Karpas-422 (cell line): Measurements from ENCODE around the gene CCDC134. TPM values are rescaled to one million over a fixed set of nuclear protein-coding genes. Genes with fewer than 3 reads are reported as not detected.

Source experiments
- DNase-seq: peaks from one replicate; pipeline ENCODE4 v3.0.0-alpha.2; 2015
- H2AFZ ChIP-seq: fragments of 200-600 bp; sonication (generic); 2 replicates; pipeline ENCODE4 v1.6.1; 2014; ENCODE audit warnings: antibody characterized with exemption, low read length, mixed read lengths
- H3K27ac ChIP-seq: fragments of 200-600 bp; sonication (generic); 2 replicates; pipeline ENCODE4 v1.5.1; 2014; ENCODE audit warnings: mild to moderate bottlenecking, low read length, moderate library complexity
- H3K27me3 ChIP-seq: fragments of 200-600 bp; sonication (generic); 2 replicates; pipeline ENCODE4 v1.6.1; 2014; ENCODE audit warnings: low read length, mixed read lengths
- H3K36me3 ChIP-seq: fragments of 200-600 bp; sonication (generic); 2 replicates; pipeline ENCODE4 v1.6.1; 2014; ENCODE audit warnings: low read length, mixed read lengths; ENCODE audit not compliant: insufficient read depth
- H3K4me1 ChIP-seq: fragments of 200-600 bp; sonication (generic); 2 replicates; pipeline ENCODE4 v1.6.1; 2014; ENCODE audit warnings: mild to moderate bottlenecking, low read length, mixed read lengths
- H3K4me2 ChIP-seq: fragments of 200-600 bp; sonication (generic); 2 replicates; pipeline ENCODE4 v1.6.1; 2014; ENCODE audit warnings: low read length, low read depth, mild to moderate bottlenecking; ENCODE audit not compliant: poor library complexity, severe bottlenecking
- H3K4me3 ChIP-seq: fragments of 200-600 bp; sonication (generic); 2 replicates; pipeline ENCODE4 v1.5.1; 2014; ENCODE audit warnings: mild to moderate bottlenecking, antibody characterized with exemption, low read length, mixed read lengths
- H3K79me2 ChIP-seq: fragments of 200-600 bp; sonication (generic); 2 replicates; pipeline ENCODE4 v1.6.1; 2014; ENCODE audit warnings: mild to moderate bottlenecking, low read length, mixed read lengths
- H3K9ac ChIP-seq: fragments of 200-600 bp; sonication (generic); 2 replicates; pipeline ENCODE4 v1.6.0; 2014; ENCODE audit warnings: low read length
- H3K9me2 ChIP-seq: fragments of 200-600 bp; sonication (generic), shearing (Covaris generic); replicated peaks from 2 replicates; pipeline ENCODE4 v1.6.0; 2014; ENCODE audit warnings: mild to moderate bottlenecking, low read length, moderate library complexity; ENCODE audit not compliant: insufficient read depth
- H3K9me3 ChIP-seq: fragments of 300-700, 200-600 bp; sonication (generic); 2 replicates; pipeline ENCODE4 v1.6.1; 2014; ENCODE audit warnings: low read length, mixed read lengths
- H4K20me1 ChIP-seq: fragments of 200-600 bp; sonication (generic); 2 replicates; pipeline ENCODE4 v1.6.1; 2014; ENCODE audit warnings: mild to moderate bottlenecking, antibody characterized with exemption, low read length, low read depth; ENCODE audit not compliant: insufficient read depth
- total RNA-seq: library from RNA; depleted of rRNA; stranded (reverse); fragments of >200 nt; shearing (Covaris generic); gene quantifications from 2 replicates; pipeline ENCODE4 v1.2.3, GENCODE V29; 2014; ENCODE audit warnings: low replicate concordance

CCDC134 gene
- total RNA-seq, 1 experiment from 2014 or later: 4.4 TPM

DNA sequence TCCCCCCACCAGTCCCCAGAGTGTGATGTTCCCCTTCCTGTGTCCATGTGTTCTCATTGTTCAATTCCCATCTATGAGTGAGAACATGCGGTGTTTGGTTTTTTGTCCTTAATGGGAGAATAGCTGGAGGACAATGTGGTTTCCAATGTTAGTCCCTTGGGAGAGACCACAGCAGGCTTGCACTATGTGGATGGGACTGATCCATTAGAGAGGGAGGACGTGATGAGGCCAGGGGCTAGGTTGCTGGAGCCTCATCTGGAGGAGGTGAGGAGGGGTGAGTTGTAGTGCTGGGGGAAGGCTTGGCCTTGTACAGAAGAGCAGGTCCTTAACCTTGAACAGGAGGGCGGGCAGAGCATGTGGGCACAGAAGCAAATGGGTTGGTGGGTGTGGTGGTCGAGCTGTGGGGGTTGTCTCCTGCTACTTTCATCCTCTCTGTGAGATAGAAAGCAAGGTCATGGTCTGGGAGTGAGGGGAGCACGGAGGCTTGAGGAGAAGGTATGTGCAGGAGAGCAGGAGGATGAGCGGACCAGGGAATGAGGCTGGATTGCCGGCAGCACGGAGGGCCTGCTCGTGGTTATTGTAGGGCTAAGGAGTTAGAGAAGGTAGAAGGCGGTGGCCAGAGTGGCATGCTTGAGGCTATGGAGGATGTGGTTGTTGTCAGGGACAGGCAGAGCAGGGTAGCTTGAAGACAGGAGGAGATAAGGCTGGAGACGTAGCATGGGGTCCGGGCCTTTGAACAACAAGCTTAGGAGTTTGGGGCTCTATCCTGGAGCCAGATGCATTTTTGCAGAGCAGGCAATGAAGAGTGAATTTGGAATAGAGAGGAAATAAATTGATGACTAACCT is 21.2 kb downstream of the CCDC134 start:
- DNase-seq: no peak
- Histone ChIP-seq H3K9ac (no peak overlapping the region), H3K27ac (no peak overlapping the region), H3K79me2 (no peaks in the 10 kb centered on the region), H4K20me1 (no peaks in the 10 kb centered on the region), H2AFZ (no peak overlapping the region), H3K9me3 (no peaks in the 10 kb centered on the region), H3K27me3 (no peaks in the 10 kb centered on the region), H3K4me1 (peaks cover under 1% of the 10 kb centered on the region; the same call in 1 of the 2 replicates), H3K4me2 (no peak overlapping the region), H3K9me2 (no peaks in the 10 kb centered on the region), H3K4me3 (no peak overlapping the region), H3K36me3 (no peaks in the 10 kb centered on the region)

- DNase-seq: peak; percentile 84
- Histone ChIP-seq H3K9ac (no peak overlapping the region), H3K4me1 (peaks cover 4% of the 10 kb centered on the region; the same call in 1 of the 2 replicates), H3K79me2 (no peaks in the 10 kb centered on the region), H3K9me3 (no peaks in the 10 kb centered on the region), H2AFZ (no peak overlapping the region), H3K4me2 (no peak overlapping the region), H3K27ac (no peak overlapping the region), H3K4me3 (no peak overlapping the region), H3K9me2 (no peaks in the 10 kb centered on the region), H3K36me3 (no peaks in the 10 kb centered on the region), H4K20me1 (no peaks in the 10 kb centered on the region), H3K27me3 (no peaks in the 10 kb centered on the region)
These were observed 22.0 kb downstream of the CCDC134 start for GRCh38 chr22:41822317-41823057.

GRCh38 chr22:41823797-41824196 is 23.3 kb downstream of the CCDC134 start:
- Histone ChIP-seq H3K4me3 (no peak overlapping the region), H3K79me2 (no peaks in the 10 kb centered on the region), H3K27ac (no peak overlapping the region), H3K27me3 (no peaks in the 10 kb centered on the region), H3K9me2 (no peaks in the 10 kb centered on the region), H2AFZ (no peak overlapping the region), H4K20me1 (no peaks in the 10 kb centered on the region), H3K9me3 (no peaks in the 10 kb centered on the region), H3K4me2 (no peak overlapping the region), H3K9ac (no peak overlapping the region), H3K4me1 (peaks cover 4% of the 10 kb centered on the region; the same call in 1 of the 2 replicates), H3K36me3 (no peaks in the 10 kb centered on the region)
- DNase-seq: no peak

DNA sequence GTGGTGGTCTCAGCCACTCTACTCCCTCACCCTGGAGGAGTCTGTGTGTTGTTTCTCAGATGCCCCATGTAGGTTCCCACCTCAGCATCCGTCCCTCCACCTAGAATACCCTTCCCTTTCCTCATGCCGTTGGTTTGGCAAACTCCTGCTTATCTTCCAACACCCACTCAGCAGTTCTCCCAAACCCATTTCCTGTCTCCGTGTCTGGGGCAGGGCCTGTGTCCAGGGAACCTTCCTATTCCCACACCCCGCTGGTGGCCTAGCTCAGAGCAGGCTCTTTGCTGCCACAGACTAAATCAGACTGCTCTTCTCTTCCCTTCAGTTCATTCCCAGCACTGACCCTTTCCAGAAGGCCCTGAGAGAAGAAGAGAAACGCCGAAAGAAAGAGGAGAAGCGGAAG is 24.9 kb downstream of the CCDC134 start:
- Histone ChIP-seq H3K79me2 (no peaks in the 10 kb centered on the region), H3K9me2 (no peaks in the 10 kb centered on the region)
- DNase-seq: no peak

GRCh38 chr22:41826021-41826420 is 25.5 kb downstream of the CCDC134 start:
- Histone ChIP-seq H3K36me3 (no peaks in the 10 kb centered on the region), H3K27me3 (no peaks in the 10 kb centered on the region), H4K20me1 (no peaks in the 10 kb centered on the region), H3K9me3 (no peaks in the 10 kb centered on the region), H2AFZ (no peak overlapping the region), H3K9me2 (no peaks in the 10 kb centered on the region), H3K27ac (no peak overlapping the region), H3K79me2 (no peaks in the 10 kb centered on the region), H3K4me3 (no peak overlapping the region), H3K4me1 (peaks cover 7% of the 10 kb centered on the region; the same call in 1 of the 2 replicates), H3K9ac (no peak overlapping the region), H3K4me2 (no peak overlapping the region)
- no peak for DNase-seq

More for the DNA sequence above, 24.9 kb downstream of the CCDC134 start:
- H4K20me1 ChIP-seq: no peaks in the 10 kb centered on the region
- no peaks in the 10 kb centered on the region for H3K9me3 ChIP-seq
- H2AFZ ChIP-seq: no peak overlapping the region
- H3K27me3 ChIP-seq: no peaks in the 10 kb centered on the region
- H3K27ac ChIP-seq: no peak overlapping the region
- H3K9ac ChIP-seq: no peak overlapping the region
- no peaks in the 10 kb centered on the region for H3K36me3 ChIP-seq
- no peak overlapping the region for H3K4me3 ChIP-seq
- no peak overlapping the region for H3K4me2 ChIP-seq
- peaks cover 7% of the 10 kb centered on the region; the same call in 1 of the 2 replicates for H3K4me1 ChIP-seq

GRCh38 chr22:41826430-41827383 is 26.2 kb downstream of the CCDC134 start:
- H3K9me2 ChIP-seq: no peaks in the 10 kb centered on the region
- no peaks in the 10 kb centered on the region for H3K79me2 ChIP-seq
- no peak overlapping the region for H2AFZ ChIP-seq
- no peaks in the 10 kb centered on the region for H3K9me3 ChIP-seq
- H3K4me1 ChIP-seq: peaks cover 9% of the 10 kb centered on the region; the same call in 1 of the 2 replicates
- H3K27me3 ChIP-seq: no peaks in the 10 kb centered on the region
- no peaks in the 10 kb centered on the region for H3K36me3 ChIP-seq
- DNase-seq: no peak
- no peak overlapping the region for H3K4me3 ChIP-seq
- no peak overlapping the region for H3K9ac ChIP-seq
- H4K20me1 ChIP-seq: no peaks in the 10 kb centered on the region
- H3K27ac ChIP-seq: peak overlapping the region; percentile 11; the same call in 1 of the 2 replicates
- H3K4me2 ChIP-seq: no peak overlapping the region

GRCh38 chr22:41827671-41828070 is 27.2 kb downstream of the CCDC134 start:
- peaks cover 18% of the 10 kb centered on the region for H3K4me1 ChIP-seq
- H3K36me3 ChIP-seq: no peaks in the 10 kb centered on the region
- H3K4me3 ChIP-seq: no peak overlapping the region
- H3K9me2 ChIP-seq: no peaks in the 10 kb centered on the region
- H4K20me1 ChIP-seq: no peaks in the 10 kb centered on the region
- H3K79me2 ChIP-seq: no peaks in the 10 kb centered on the region
- H3K4me2 ChIP-seq: no peak overlapping the region
- H3K9me3 ChIP-seq: no peaks in the 10 kb centered on the region
- H3K27me3 ChIP-seq: no peaks in the 10 kb centered on the region
- peak overlapping the region; percentile 57 for H3K27ac ChIP-seq
- no peak for DNase-seq
- no peak overlapping the region for H2AFZ ChIP-seq
- no peak overlapping the region for H3K9ac ChIP-seq
